Endodermal cell (in vitro differentiated cells): Measurements from ENCODE around the gene NCAPG. TPM values are rescaled to one million over a fixed set of nuclear protein-coding genes. Genes with fewer than 3 reads are reported as not detected.

Experiments used
- DNase-seq: peaks from one replicate; pipeline ENCODE4 v3.0.0-alpha.2; 2017
- H3K27ac ChIP-seq: 2 replicates; pipeline ENCODE4 v1.5.1; 2013; ENCODE audit warnings: mild to moderate bottlenecking, low read depth, low read length, moderate library complexity
- H3K27me3 ChIP-seq: 2 replicates; pipeline ENCODE4 v1.6.1; 2013; ENCODE audit warnings: mild to moderate bottlenecking, low read length, moderate library complexity; ENCODE audit not compliant: insufficient read depth, control insufficient read depth, poor library complexity, severe bottlenecking
- H3K36me3 ChIP-seq: 2 replicates; pipeline ENCODE4 v1.7.0; 2013; ENCODE audit warnings: mild to moderate bottlenecking, low read length, moderate library complexity; ENCODE audit not compliant: control insufficient read depth, insufficient read depth
- H3K4me1 ChIP-seq: one replicate; pipeline ENCODE4 v1.7.0; 2013; ENCODE audit warnings: low read length; ENCODE audit not compliant: control insufficient read depth, insufficient read depth
- H3K4me3 ChIP-seq: 2 replicates; pipeline ENCODE4 v1.5.1; 2013; ENCODE audit warnings: mild to moderate bottlenecking, low read length, moderate library complexity
- H3K9ac ChIP-seq: 2 replicates; pipeline ENCODE4 v1.6.1; 2013; ENCODE audit warnings: mild to moderate bottlenecking, low read length, moderate library complexity; ENCODE audit not compliant: poor library complexity, severe bottlenecking; ENCODE audit errors: extremely low read depth
- H3K9me3 ChIP-seq: 2 replicates; pipeline ENCODE4 v1.6.1; 2013; ENCODE audit warnings: mild to moderate bottlenecking, low read length, moderate library complexity; ENCODE audit not compliant: control insufficient read depth
- H3K27ac Mint-ChIP-seq: 2 replicates; pipeline ENCODE4 v1.8.0; 2020; ENCODE audit warnings: mixed read lengths
- H3K27me3 Mint-ChIP-seq: 2 replicates; pipeline ENCODE4 v1.8.0; 2021; ENCODE audit warnings: mild to moderate bottlenecking, mixed read lengths; ENCODE audit not compliant: insufficient read depth
- H3K36me3 Mint-ChIP-seq: 2 replicates; pipeline ENCODE4 v1.8.0; 2020; ENCODE audit warnings: low read depth, mixed read lengths
- H3K4me1 Mint-ChIP-seq: 2 replicates; pipeline ENCODE4 v1.8.0; 2020; ENCODE audit warnings: mixed read lengths
- H3K4me3 Mint-ChIP-seq: 2 replicates; pipeline ENCODE4 v1.8.0; 2020; ENCODE audit warnings: mild to moderate bottlenecking, moderate library complexity, mixed read lengths
- H3K9me3 Mint-ChIP-seq: 2 replicates; pipeline ENCODE4 v1.8.0; 2020; ENCODE audit warnings: mild to moderate bottlenecking, mixed read lengths
- WGBS, 2 experiments: methylation state at CpG; one replicate each; pipeline versions ENCODE4 v1.1.5 to v1.1.7; 2013; ENCODE audit warnings: missing lambda C conversion rate in 2 of 2, mixed read lengths in 1 of 2; ENCODE audit not compliant: insufficient coverage in 1 of 2, insufficient read length in 1 of 2; 5-methylcytosine and 5-hydroxymethylcytosine counted together
- total RNA-seq, 2 donors: library from RNA; stranded (reverse); fragmentation: NEBNext Ultra II Directional in 1 of 2; extraction: Animal tissue kit (Norgen Biotek cat#: 25700) in 1 of 2; gene quantifications; 2 replicates in 1 of 2; 3 replicates in 1 of 2; pipeline ENCODE4 v1.2.1, GENCODE V29; 2021
- TF ChIP-seq, protein P1 (sequence below): fragments of 200-600 bp; sonication (generic); conservative IDR thresholded peaks from 2 replicates; pipeline ENCODE4 v1.5.0; 2021; ENCODE audit warnings: antibody characterized with exemption, mild to moderate bottlenecking

Gene NCAPG
- total RNA-seq, 2 donors from 2014 or later, result 37.5 to 47.4 TPM

DNA sequence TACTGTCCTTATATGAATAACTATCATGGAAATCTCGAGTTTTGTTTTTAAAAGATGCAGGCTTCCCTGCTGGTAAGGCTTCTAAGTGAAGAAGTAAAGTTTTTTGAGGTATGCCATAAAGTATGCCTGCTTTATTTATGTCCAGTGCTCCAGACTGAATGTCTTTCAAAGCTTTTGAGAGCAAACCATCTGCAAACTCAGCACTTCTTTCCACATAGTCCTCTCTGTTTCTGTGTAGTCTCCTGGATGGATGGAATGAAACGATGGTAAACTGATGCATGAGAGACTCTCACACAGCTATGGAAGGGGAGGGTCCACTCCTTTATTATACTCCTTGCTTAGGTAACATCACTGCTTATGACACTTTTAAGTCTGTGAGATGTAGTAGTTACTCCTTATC is 73.7 kb downstream of the NCAPG start:
- Mint-ChIP-seq H3K27ac (no peak overlapping the region), H3K4me1 (peaks cover under 1% of the 10 kb centered on the region), H3K27me3 (no peaks in the 10 kb centered on the region), H3K36me3 (peaks cover 3% of the 10 kb centered on the region), H3K4me3 (no peak overlapping the region), H3K9me3 (no peaks in the 10 kb centered on the region)
- Histone ChIP-seq H3K4me1 (no peaks in the 10 kb centered on the region), H3K27me3 (no peaks in the 10 kb centered on the region), H3K27ac (no peak overlapping the region), H3K9ac (no peak overlapping the region), H3K36me3 (peaks cover 19% of the 10 kb centered on the region), H3K4me3 (no peak overlapping the region), H3K9me3 (no peaks in the 10 kb centered on the region)
- TF ChIP-seq, protein P1, sequence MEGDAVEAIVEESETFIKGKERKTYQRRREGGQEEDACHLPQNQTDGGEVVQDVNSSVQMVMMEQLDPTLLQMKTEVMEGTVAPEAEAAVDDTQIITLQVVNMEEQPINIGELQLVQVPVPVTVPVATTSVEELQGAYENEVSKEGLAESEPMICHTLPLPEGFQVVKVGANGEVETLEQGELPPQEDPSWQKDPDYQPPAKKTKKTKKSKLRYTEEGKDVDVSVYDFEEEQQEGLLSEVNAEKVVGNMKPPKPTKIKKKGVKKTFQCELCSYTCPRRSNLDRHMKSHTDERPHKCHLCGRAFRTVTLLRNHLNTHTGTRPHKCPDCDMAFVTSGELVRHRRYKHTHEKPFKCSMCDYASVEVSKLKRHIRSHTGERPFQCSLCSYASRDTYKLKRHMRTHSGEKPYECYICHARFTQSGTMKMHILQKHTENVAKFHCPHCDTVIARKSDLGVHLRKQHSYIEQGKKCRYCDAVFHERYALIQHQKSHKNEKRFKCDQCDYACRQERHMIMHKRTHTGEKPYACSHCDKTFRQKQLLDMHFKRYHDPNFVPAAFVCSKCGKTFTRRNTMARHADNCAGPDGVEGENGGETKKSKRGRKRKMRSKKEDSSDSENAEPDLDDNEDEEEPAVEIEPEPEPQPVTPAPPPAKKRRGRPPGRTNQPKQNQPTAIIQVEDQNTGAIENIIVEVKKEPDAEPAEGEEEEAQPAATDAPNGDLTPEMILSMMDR, result no peak
- WGBS, 2 experiments, result 95% methylated on average over 2 of the region's 2 CpGs; no CpG with 5 or more reads in 1 of the 2 experiments
- no peak for DNase-seq

- Mint-ChIP-seq H3K27ac (no peak overlapping the region), H3K9me3 (no peaks in the 10 kb centered on the region), H3K4me3 (no peak overlapping the region), H3K4me1 (peaks cover 2% of the 10 kb centered on the region), H3K36me3 (no peaks in the 10 kb centered on the region), H3K27me3 (no peaks in the 10 kb centered on the region)
- DNase-seq, result no peak
- WGBS, 2 experiments, result no CpG with 5 or more reads among the region's 1 CpG
- no peaks in the 10 kb centered on the region for H3K27me3 ChIP-seq
- H3K9me3 ChIP-seq, result no peaks in the 10 kb centered on the region
- TF ChIP-seq, protein P1, result no peak
- peaks cover 3% of the 10 kb centered on the region for H3K36me3 ChIP-seq
- H3K4me1 ChIP-seq, result peaks cover 3% of the 10 kb centered on the region
- no peak overlapping the region for H3K27ac ChIP-seq
- H3K4me3 ChIP-seq, result no peak overlapping the region
- H3K9ac ChIP-seq, result no peak overlapping the region
These were observed 78.9 kb downstream of the NCAPG start for GRCh38 chr4:17889692-17890091.

- H3K9ac ChIP-seq, result no peak overlapping the region
- Mint-ChIP-seq H3K9me3 (no peaks in the 10 kb centered on the region), H3K27me3 (no peaks in the 10 kb centered on the region), H3K4me3 (no peak overlapping the region), H3K27ac (no peak overlapping the region), H3K36me3 (peaks cover 7% of the 10 kb centered on the region), H3K4me1 (peaks cover 2% of the 10 kb centered on the region)
- no peak for DNase-seq
- TF ChIP-seq, protein P1, result no peak
- H3K4me1 ChIP-seq, result peaks cover 3% of the 10 kb centered on the region
- no peak overlapping the region for H3K4me3 ChIP-seq
- H3K27me3 ChIP-seq, result no peaks in the 10 kb centered on the region
- WGBS, 2 experiments, result 67% methylated on average over 1 of the region's 3 CpGs; no CpG with 5 or more reads in 1 of the 2 experiments
- H3K9me3 ChIP-seq, result no peaks in the 10 kb centered on the region
- H3K36me3 ChIP-seq, result peaks cover 12% of the 10 kb centered on the region
- H3K27ac ChIP-seq, result no peak overlapping the region
These were observed 83.6 kb downstream of the NCAPG start for GRCh38 chr4:17894421-17894820.

Other genes with a start within 250 kb of the NCAPG start
- 10 to 100 TPM; 34.3 to 39.9 TPM for gene LAP3, start 233.8 kb upstream of the NCAPG start, total RNA-seq
- gene MED28, start 196.3 kb upstream of the NCAPG start, total RNA-seq, result 100 to 1,000 TPM in 1 of 2 donors, 10 to 100 TPM in 1; 94.5 to 107 TPM
- gene FAM184B, start 29.4 kb upstream of the NCAPG start, total RNA-seq, result under 1 TPM in 1 of 2 donors, not detected in 1; 0.07 TPM
- gene DCAF16, start 222 bp upstream of the NCAPG start, total RNA-seq, result 10 to 100 TPM; 52.0 to 63.1 TPM
- 10 to 100 TPM; 20.4 to 34.5 TPM for gene LCORL, start 210.8 kb downstream of the NCAPG start, total RNA-seq